ENCODE results near the gene MYH15.

MYH15 gene

DNA sequence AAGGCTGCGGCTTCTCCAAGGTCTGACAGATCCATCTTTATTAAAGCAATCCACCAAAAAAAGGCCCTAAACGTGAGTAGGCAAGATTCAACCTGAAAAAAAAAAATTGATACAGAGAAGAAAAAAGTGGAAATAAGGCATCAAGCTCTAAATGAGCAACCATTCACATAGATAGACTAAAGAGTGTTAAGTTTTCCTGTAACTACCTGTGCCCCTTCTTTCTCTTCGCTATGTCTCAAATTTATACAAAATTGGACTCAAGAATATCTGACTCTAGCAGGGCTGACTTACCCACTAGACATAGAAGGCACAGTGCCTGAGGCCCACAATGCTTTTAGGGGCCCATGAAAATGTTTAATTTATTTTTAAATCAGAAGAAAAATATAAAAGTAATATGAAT lies at the start of gene MYH15:
MYH15 (minus strand) TSS at position 101 of the 400 bp plus-strand sequence; CDS start at position 35, 66 bp downstream.
- no peaks in the 10 kb centered on the region for H3K9me3 ChIP-seq (ENCODE audit: control insufficient read depth, low read length)
- H3K4me1 ChIP-seq (ENCODE audit: control insufficient read depth, insufficient read depth, low read length), result no peaks in the 10 kb centered on the region
- no peak within 1 kb of the TSS for H3K9ac ChIP-seq (ENCODE audit: low read length)
- no peak within 1 kb of the TSS for H3K4me3 ChIP-seq (ENCODE audit: low read length)
- H3K27me3 ChIP-seq (ENCODE audit: control insufficient read depth, insufficient read depth, low read length), result no peaks in the 10 kb centered on the region
- no peaks in the 10 kb centered on the region for H3K36me3 ChIP-seq (ENCODE audit: control insufficient read depth, insufficient read depth, low read length)

GRCh38 chr3:108555966-108556581 lies 45.7 kb upstream of the MYH15 start:
- no peak overlapping the region for H3K4me3 ChIP-seq (ENCODE audit: low read length)
- H3K9ac ChIP-seq (ENCODE audit: low read length), result no peak overlapping the region
- H3K9me3 ChIP-seq (ENCODE audit: control insufficient read depth, low read length), result no peaks in the 10 kb centered on the region
- peaks cover 10% of the 10 kb centered on the region for H3K4me1 ChIP-seq (ENCODE audit: control insufficient read depth, insufficient read depth, low read length)
- H3K36me3 ChIP-seq (ENCODE audit: control insufficient read depth, insufficient read depth, low read length), result no peaks in the 10 kb centered on the region
- H3K27me3 ChIP-seq (ENCODE audit: control insufficient read depth, insufficient read depth, low read length), result no peaks in the 10 kb centered on the region

- no peak overlapping the region for H3K9ac ChIP-seq (ENCODE audit: low read length)
- no peaks in the 10 kb centered on the region for H3K36me3 ChIP-seq (ENCODE audit: control insufficient read depth, insufficient read depth, low read length)
- H3K4me1 ChIP-seq (ENCODE audit: control insufficient read depth, insufficient read depth, low read length), result peaks cover 10% of the 10 kb centered on the region
- H3K9me3 ChIP-seq (ENCODE audit: control insufficient read depth, low read length), result no peaks in the 10 kb centered on the region
- no peaks in the 10 kb centered on the region for H3K27me3 ChIP-seq (ENCODE audit: control insufficient read depth, insufficient read depth, low read length)
- no peak overlapping the region for H3K4me3 ChIP-seq (ENCODE audit: low read length)
Measured at GRCh38 chr3:108554913-108555571, 44.6 kb upstream of the MYH15 start.

GRCh38 chr3:108554229-108554628 lies 43.8 kb upstream of the MYH15 start:
- H3K36me3 ChIP-seq (ENCODE audit: control insufficient read depth, insufficient read depth, low read length), result no peaks in the 10 kb centered on the region
- peaks cover 10% of the 10 kb centered on the region for H3K4me1 ChIP-seq (ENCODE audit: control insufficient read depth, insufficient read depth, low read length)
- no peaks in the 10 kb centered on the region for H3K27me3 ChIP-seq (ENCODE audit: control insufficient read depth, insufficient read depth, low read length)
- no peak overlapping the region for H3K9ac ChIP-seq (ENCODE audit: low read length)
- no peak overlapping the region for H3K4me3 ChIP-seq (ENCODE audit: low read length)
- H3K9me3 ChIP-seq (ENCODE audit: control insufficient read depth, low read length), result no peaks in the 10 kb centered on the region

DNA sequence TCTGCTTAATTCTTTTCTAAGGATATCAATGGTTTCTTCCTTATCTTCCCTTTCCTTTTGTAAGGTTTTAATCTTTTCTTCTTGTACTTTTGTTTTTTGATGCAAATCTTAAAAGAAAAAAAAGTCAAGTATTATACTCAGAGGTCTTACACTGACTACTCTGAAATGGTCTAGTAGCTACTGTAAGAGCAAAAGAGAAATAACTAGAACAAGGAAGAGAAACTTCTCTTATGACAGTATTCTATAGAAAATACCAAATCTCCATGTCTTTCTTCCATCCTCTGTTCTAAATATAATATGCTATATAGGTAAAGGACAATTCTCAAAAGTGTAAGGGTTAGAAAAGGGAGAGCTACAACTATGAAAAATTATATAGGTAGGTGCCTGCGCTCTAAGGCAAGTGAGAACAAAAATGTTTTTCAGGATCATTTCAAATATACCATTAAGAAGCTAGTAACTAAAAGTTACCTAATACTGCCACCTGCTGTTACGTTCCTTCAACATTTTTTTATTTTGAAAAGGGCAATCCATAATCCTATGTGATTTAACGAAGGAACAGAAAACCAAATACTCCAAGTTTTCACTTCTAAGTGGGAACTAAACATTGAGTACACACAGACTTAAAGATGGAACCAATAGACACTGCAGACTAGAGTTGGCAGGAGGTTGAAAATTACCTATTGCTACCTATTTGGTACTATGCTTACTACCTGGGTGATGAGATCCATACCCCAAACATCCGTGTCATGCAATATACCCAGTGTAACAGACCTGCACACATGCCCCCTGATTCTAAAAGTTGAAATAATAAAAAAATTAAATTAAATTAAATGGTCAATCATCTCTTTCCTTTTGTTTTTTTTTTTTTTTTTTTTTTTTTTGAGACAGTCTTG lies 42.1 kb upstream of the MYH15 start:
- no peaks in the 10 kb centered on the region for H3K36me3 ChIP-seq (ENCODE audit: control insufficient read depth, insufficient read depth, low read length)
- H3K9ac ChIP-seq (ENCODE audit: low read length), result no peak overlapping the region
- H3K9me3 ChIP-seq (ENCODE audit: control insufficient read depth, low read length), result no peaks in the 10 kb centered on the region
- peaks cover 10% of the 10 kb centered on the region for H3K4me1 ChIP-seq (ENCODE audit: control insufficient read depth, insufficient read depth, low read length)
- no peak overlapping the region for H3K4me3 ChIP-seq (ENCODE audit: low read length)
- no peaks in the 10 kb centered on the region for H3K27me3 ChIP-seq (ENCODE audit: control insufficient read depth, insufficient read depth, low read length)

DNA sequence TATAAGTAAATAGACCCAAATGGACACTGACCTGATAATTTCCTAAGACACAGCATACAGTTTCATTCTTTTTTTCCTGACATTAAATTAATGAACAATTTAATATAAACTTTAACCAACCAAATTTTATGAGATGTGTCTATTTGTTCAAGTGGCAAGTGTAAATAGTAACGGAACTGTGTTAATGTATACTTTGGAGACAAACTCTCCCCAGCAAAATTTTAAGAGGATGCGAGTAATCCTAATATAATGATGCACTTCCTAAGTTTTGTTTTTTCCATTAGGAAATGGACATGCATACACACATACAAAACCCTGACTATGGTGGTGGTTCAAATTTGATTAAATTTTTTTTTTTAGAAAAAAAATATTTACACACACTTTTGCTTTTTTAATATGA lies 38.5 kb upstream of the MYH15 start:
- Histone ChIP-seq H3K9me3 (ENCODE audit: control insufficient read depth, low read length) (no peaks in the 10 kb centered on the region), H3K9ac (ENCODE audit: low read length) (no peak overlapping the region), H3K4me1 (ENCODE audit: control insufficient read depth, insufficient read depth, low read length) (no peaks in the 10 kb centered on the region), H3K27me3 (ENCODE audit: control insufficient read depth, insufficient read depth, low read length) (no peaks in the 10 kb centered on the region), H3K36me3 (ENCODE audit: control insufficient read depth, insufficient read depth, low read length) (no peaks in the 10 kb centered on the region), H3K4me3 (ENCODE audit: low read length) (no peak overlapping the region)

DNA sequence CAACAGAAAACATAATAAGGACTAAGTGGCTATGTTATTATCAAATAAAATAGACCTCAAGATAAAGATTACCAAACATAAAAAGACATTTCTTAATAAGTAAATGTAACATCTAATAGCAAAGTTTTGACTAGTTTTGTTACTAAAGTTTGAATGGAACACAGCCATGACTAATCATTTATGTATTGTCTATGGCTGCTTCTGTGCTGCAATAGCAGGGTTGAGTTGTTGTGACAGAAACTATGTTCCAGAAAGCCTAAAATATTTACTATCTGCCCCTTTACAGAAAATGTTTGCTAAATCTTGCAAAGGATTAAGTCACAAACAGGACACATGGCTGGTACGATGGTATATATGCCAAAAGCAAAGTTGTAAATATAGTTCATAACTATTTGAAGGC lies 37.9 kb upstream of the MYH15 start:
- no peaks in the 10 kb centered on the region for H3K4me1 ChIP-seq (ENCODE audit: control insufficient read depth, insufficient read depth, low read length)
- no peaks in the 10 kb centered on the region for H3K36me3 ChIP-seq (ENCODE audit: control insufficient read depth, insufficient read depth, low read length)
- H3K9me3 ChIP-seq (ENCODE audit: control insufficient read depth, low read length), result no peaks in the 10 kb centered on the region
- no peaks in the 10 kb centered on the region for H3K27me3 ChIP-seq (ENCODE audit: control insufficient read depth, insufficient read depth, low read length)
- H3K4me3 ChIP-seq (ENCODE audit: low read length), result no peak overlapping the region
- no peak overlapping the region for H3K9ac ChIP-seq (ENCODE audit: low read length)

- H3K9ac ChIP-seq (ENCODE audit: low read length), result no peak overlapping the region
- H3K36me3 ChIP-seq (ENCODE audit: control insufficient read depth, insufficient read depth, low read length), result no peaks in the 10 kb centered on the region
- H3K4me1 ChIP-seq (ENCODE audit: control insufficient read depth, insufficient read depth, low read length), result no peaks in the 10 kb centered on the region
- H3K9me3 ChIP-seq (ENCODE audit: control insufficient read depth, low read length), result no peaks in the 10 kb centered on the region
- no peaks in the 10 kb centered on the region for H3K27me3 ChIP-seq (ENCODE audit: control insufficient read depth, insufficient read depth, low read length)
- H3K4me3 ChIP-seq (ENCODE audit: low read length), result no peak overlapping the region
Measured at GRCh38 chr3:108546692-108547091, 36.3 kb upstream of the MYH15 start.

DNA sequence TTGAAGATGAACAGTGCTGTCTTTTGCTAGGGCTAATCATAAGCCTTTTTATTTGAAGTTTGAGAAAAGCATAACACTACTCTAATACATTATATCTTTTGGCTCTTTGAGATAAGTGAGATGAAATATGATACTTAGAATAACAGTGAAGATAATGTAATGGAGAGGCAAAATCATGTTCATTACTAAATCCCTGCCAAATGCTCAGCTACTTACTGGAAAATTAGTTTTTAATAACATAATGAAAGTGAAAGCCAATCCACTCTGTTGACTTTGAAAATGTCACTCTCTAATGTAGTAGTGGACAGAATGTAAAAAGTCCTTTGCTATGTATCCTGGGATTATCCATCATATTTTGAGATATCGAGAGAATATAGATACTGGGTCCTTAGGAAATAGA lies 35.9 kb upstream of the MYH15 start:
- Histone ChIP-seq H3K36me3 (ENCODE audit: control insufficient read depth, insufficient read depth, low read length) (no peaks in the 10 kb centered on the region), H3K27me3 (ENCODE audit: control insufficient read depth, insufficient read depth, low read length) (no peaks in the 10 kb centered on the region), H3K9ac (ENCODE audit: low read length) (no peak overlapping the region), H3K9me3 (ENCODE audit: control insufficient read depth, low read length) (no peaks in the 10 kb centered on the region), H3K4me1 (ENCODE audit: control insufficient read depth, insufficient read depth, low read length) (no peaks in the 10 kb centered on the region), H3K4me3 (ENCODE audit: low read length) (no peak overlapping the region)

DNA sequence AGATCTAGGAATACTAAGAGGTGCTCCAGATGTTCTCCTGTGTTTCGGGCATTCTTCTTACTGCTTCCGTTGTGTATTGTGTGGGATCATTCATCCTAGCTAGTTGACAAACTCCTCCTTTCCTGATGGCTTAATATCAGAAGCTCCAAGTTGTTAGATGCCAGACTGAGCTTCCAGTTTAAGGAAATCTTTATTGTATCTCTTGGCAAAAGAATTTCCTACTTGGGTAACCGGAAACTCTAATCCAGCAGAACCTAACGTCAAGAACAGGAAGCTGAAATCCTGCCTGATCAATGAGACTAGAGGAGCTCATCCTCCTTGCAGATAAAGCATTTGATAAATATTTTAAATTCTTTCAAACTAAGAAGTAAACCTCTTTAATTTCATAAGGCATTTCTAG lies 27.7 kb upstream of the MYH15 start:
- H3K9ac ChIP-seq (ENCODE audit: low read length), result no peak overlapping the region
- no peaks in the 10 kb centered on the region for H3K27me3 ChIP-seq (ENCODE audit: control insufficient read depth, insufficient read depth, low read length)
- no peaks in the 10 kb centered on the region for H3K9me3 ChIP-seq (ENCODE audit: control insufficient read depth, low read length)
- no peaks in the 10 kb centered on the region for H3K4me1 ChIP-seq (ENCODE audit: control insufficient read depth, insufficient read depth, low read length)
- H3K4me3 ChIP-seq (ENCODE audit: low read length), result no peak overlapping the region
- H3K36me3 ChIP-seq (ENCODE audit: control insufficient read depth, insufficient read depth, low read length), result no peaks in the 10 kb centered on the region

GRCh38 chr3:108528459-108529252 lies 18.3 kb upstream of the MYH15 start:
- no peaks in the 10 kb centered on the region for H3K27me3 ChIP-seq (ENCODE audit: control insufficient read depth, insufficient read depth, low read length)
- no peak overlapping the region for H3K4me3 ChIP-seq (ENCODE audit: low read length)
- H3K9ac ChIP-seq (ENCODE audit: low read length), result no peak overlapping the region
- no peaks in the 10 kb centered on the region for H3K36me3 ChIP-seq (ENCODE audit: control insufficient read depth, insufficient read depth, low read length)
- no peaks in the 10 kb centered on the region for H3K9me3 ChIP-seq (ENCODE audit: control insufficient read depth, low read length)
- no peaks in the 10 kb centered on the region for H3K4me1 ChIP-seq (ENCODE audit: control insufficient read depth, insufficient read depth, low read length)
